Liver (tissue), 3 donors: Measurements from ENCODE around the gene CEP250.

Experiments used
- EGR1 ChIP-seq, 2 donors: IDR thresholded peaks; 2 replicates each; pipeline ENCODE4 v1.6.1; 2016 to 2018; ENCODE audit warnings: antibody characterized with exemption in 2 of 2, low read depth in 2 of 2
- FOXA1 ChIP-seq: IDR thresholded peaks from 2 replicates; pipeline ENCODE4 v1.6.1; 2016; ENCODE audit warnings: antibody characterized with exemption
- GABPA ChIP-seq, 2 donors: IDR thresholded peaks in 1 of 2; conservative IDR thresholded peaks in 1 of 2; 2 replicates each; pipeline ENCODE4 v1.6.1; 2016; ENCODE audit warnings: antibody characterized with exemption in 2 of 2, mild to moderate bottlenecking in 1 of 2, moderate library complexity in 1 of 2
- JUND ChIP-seq, 2 donors: IDR thresholded peaks; 2 replicates each; pipeline ENCODE4 v1.6.1; 2016; ENCODE audit warnings: antibody characterized with exemption in 2 of 2
- RAD21 ChIP-seq, 2 donors: IDR thresholded peaks; 2 replicates each; pipeline ENCODE4 v1.6.1; 2016; ENCODE audit warnings: antibody characterized with exemption in 2 of 2, mild to moderate bottlenecking in 2 of 2
- RXRA ChIP-seq, 2 donors: IDR thresholded peaks; 2 replicates each; pipeline ENCODE4 v1.6.1; 2017 to 2018; ENCODE audit warnings: antibody characterized with exemption in 2 of 2, mild to moderate bottlenecking in 1 of 2
- SP1 ChIP-seq: IDR thresholded peaks from 2 replicates; pipeline ENCODE4 v1.6.1; 2018; ENCODE audit warnings: antibody characterized with exemption, mild to moderate bottlenecking
- TAF1 ChIP-seq: conservative IDR thresholded peaks from 2 replicates; pipeline ENCODE4 v1.6.1; 2016; ENCODE audit warnings: antibody characterized with exemption, mild to moderate bottlenecking
- YY1 ChIP-seq: IDR thresholded peaks from 2 replicates; pipeline ENCODE4 v1.6.1; 2016; ENCODE audit warnings: antibody characterized with exemption, mild to moderate bottlenecking
- TF ChIP-seq, protein P1 (sequence below): fragments of 150-350 bp; IDR thresholded peaks from 2 replicates; pipeline ENCODE4 v1.5.1; 2017; ENCODE audit warnings: improper control_type of control experiment, low read depth, low read length; ENCODE audit not compliant: missing input control
- TF ChIP-seq, protein P2 (sequence below): IDR thresholded peaks from 2 replicates; pipeline ENCODE4 v1.6.1; 2016; ENCODE audit warnings: antibody characterized with exemption
- TF ChIP-seq, protein P3 (sequence below): IDR thresholded peaks from 2 replicates; pipeline ENCODE4 v1.6.1; 2016; ENCODE audit warnings: antibody characterized with exemption
- donor health status: healthy.
- donor health status: healthy.

DNA sequence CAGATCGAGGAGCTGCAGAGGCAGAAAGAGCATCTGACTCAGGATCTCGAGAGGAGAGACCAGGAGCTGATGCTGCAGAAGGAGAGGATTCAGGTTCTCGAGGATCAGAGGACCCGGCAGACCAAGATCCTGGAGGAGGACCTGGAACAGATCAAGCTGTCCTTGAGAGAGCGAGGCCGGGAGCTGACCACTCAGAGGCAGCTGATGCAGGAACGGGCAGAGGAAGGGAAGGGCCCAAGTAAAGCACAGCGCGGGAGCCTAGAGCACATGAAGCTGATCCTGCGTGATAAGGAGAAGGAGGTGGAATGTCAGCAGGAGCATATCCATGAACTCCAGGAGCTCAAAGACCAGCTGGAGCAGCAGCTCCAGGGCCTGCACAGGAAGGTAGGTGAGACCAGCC, 47.9 kb downstream of the CEP250 start:
- TF ChIP-seq, protein P1, sequence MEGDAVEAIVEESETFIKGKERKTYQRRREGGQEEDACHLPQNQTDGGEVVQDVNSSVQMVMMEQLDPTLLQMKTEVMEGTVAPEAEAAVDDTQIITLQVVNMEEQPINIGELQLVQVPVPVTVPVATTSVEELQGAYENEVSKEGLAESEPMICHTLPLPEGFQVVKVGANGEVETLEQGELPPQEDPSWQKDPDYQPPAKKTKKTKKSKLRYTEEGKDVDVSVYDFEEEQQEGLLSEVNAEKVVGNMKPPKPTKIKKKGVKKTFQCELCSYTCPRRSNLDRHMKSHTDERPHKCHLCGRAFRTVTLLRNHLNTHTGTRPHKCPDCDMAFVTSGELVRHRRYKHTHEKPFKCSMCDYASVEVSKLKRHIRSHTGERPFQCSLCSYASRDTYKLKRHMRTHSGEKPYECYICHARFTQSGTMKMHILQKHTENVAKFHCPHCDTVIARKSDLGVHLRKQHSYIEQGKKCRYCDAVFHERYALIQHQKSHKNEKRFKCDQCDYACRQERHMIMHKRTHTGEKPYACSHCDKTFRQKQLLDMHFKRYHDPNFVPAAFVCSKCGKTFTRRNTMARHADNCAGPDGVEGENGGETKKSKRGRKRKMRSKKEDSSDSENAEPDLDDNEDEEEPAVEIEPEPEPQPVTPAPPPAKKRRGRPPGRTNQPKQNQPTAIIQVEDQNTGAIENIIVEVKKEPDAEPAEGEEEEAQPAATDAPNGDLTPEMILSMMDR = no peak
- TF ChIP-seq RAD21 (IDR thresholded peaks at IDR 0.05) (no peak), TAF1 (no peak), YY1 (no peak), SP1 (no peak), GABPA (IDR thresholded peaks at IDR 0.05 in 1 of 2, conservative IDR thresholded peaks at IDR 0.05 in 1 of 2) (no peak), RXRA (IDR thresholded peaks at IDR 0.05) (no peak), JUND (IDR thresholded peaks at IDR 0.05) (no peak), FOXA1 (no peak), EGR1 (IDR thresholded peaks at IDR 0.05; ENCODE audit: low read depth in 2 of 2) (no peak)
- TF ChIP-seq, protein P2, sequence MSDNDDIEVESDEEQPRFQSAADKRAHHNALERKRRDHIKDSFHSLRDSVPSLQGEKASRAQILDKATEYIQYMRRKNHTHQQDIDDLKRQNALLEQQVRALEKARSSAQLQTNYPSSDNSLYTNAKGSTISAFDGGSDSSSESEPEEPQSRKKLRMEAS = no peak
- TF ChIP-seq, protein P3, sequence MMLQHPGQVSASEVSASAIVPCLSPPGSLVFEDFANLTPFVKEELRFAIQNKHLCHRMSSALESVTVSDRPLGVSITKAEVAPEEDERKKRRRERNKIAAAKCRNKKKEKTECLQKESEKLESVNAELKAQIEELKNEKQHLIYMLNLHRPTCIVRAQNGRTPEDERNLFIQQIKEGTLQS = no peak
